MM.1S (cell line): ENCODE measurements around the gene PTPRN2.

Experiments
- EZH2 ChIP-seq: fragments of 300-600 bp; sonication (generic); optimal IDR thresholded peaks from 2 replicates; pipeline ENCODE3; 2017; ENCODE audit warnings: low read depth, mild to moderate bottlenecking, antibody characterized with exemption, low read length, mixed read lengths
- EZH2phosphoT487 ChIP-seq: fragments of 300-600 bp; sonication (generic); IDR thresholded peaks from 2 replicates; pipeline ENCODE4 v1.6.1; 2018; ENCODE audit warnings: antibody characterized with exemption, low read length
- TF ChIP-seq, protein P1 (sequence below): fragments of 300-600 bp; sonication (generic); IDR thresholded peaks from 2 replicates; pipeline ENCODE4 v1.5.1; 2016; ENCODE audit warnings: antibody characterized with exemption, low read length, mixed read lengths

GRCh38 chr7:157640144-157640543, 947.5 kb downstream of the PTPRN2 start:
- TF ChIP-seq, protein P1, sequence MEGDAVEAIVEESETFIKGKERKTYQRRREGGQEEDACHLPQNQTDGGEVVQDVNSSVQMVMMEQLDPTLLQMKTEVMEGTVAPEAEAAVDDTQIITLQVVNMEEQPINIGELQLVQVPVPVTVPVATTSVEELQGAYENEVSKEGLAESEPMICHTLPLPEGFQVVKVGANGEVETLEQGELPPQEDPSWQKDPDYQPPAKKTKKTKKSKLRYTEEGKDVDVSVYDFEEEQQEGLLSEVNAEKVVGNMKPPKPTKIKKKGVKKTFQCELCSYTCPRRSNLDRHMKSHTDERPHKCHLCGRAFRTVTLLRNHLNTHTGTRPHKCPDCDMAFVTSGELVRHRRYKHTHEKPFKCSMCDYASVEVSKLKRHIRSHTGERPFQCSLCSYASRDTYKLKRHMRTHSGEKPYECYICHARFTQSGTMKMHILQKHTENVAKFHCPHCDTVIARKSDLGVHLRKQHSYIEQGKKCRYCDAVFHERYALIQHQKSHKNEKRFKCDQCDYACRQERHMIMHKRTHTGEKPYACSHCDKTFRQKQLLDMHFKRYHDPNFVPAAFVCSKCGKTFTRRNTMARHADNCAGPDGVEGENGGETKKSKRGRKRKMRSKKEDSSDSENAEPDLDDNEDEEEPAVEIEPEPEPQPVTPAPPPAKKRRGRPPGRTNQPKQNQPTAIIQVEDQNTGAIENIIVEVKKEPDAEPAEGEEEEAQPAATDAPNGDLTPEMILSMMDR: no peak
- TF ChIP-seq EZH2 (no peak), EZH2phosphoT487 (no peak)
